ENCODE measurements around the gene TMEM150B. TPM values are rescaled to one million over a fixed set of nuclear protein-coding genes. Genes with fewer than 3 reads are reported as not detected.

The TMEM150B gene
- total and polyA plus RNA-seq, 2 of the 13 experiments (the other 11 are each of a cell fraction or from before 2014, with no cell fraction given): 1.3 to 1.8 TPM

- TF ChIP-seq IRF1 (CRISPR knock-in tag; IDR thresholded peaks at IDR 0.05; ENCODE audit: low read depth) (no peak), MXD4 (CRISPR knock-in tag; IDR thresholded peaks at IDR 0.05) (no peak), MEF2D (CRISPR knock-in tag; IDR thresholded peaks at IDR 0.05) (no peak)
Measured at GRCh38 chr19:55325172-55325571, at the start of gene TMEM150B (continued).

GRCh38 chr19:55373993-55374757 is 49.0 kb upstream of the TMEM150B start:
- ChIA-PET POLR2A (interaction anchor here (0.6 to 0.7 kb wide), 2 partner anchors 35 to 87 kb away, joined by 3 read pairs; partner anchors contain the start of genes ISOC2 and KMT5C), CTCF (ENCODE audit: low intra/inter-chr PET ratio, low total read pairs) (no interaction called here)
- Histone ChIP-seq H3K79me2 (ENCODE audit: insufficient read depth, low read length) (no peaks in the 10 kb centered on the region), H3K9ac (ENCODE audit: insufficient read depth, low read depth, low read length) (peak overlapping the region; percentile 51; the same call in 1 of the 2 replicates), H3K4me3 (replicated peaks in 1 of 3; ENCODE audit: insufficient read depth in 1 of 3, low read depth in 2 of 3, low read length in 3 of 3) (peak overlapping the region; percentile 44 to 70 (median 48)), H3K27me3 (ENCODE audit: control insufficient read depth in 1 of 2, insufficient read depth in 2 of 2, low read length in 2 of 2) (peaks cover 5 to 30% of the 10 kb centered on the region in 2 experiments; a peak in 4 of 5 replicates), H4K20me1 (ENCODE audit: insufficient read depth, low read length) (no peaks in the 10 kb centered on the region), H3K27ac (ENCODE audit: extremely low read length, insufficient read depth, low read length) (no peak overlapping the region), H3K9me3 (ENCODE audit: low read length) (no peaks in the 10 kb centered on the region), H3K36me3 (replicated peaks in 1 of 2; ENCODE audit: control insufficient read depth in 1 of 2, insufficient read depth in 2 of 2, low read length in 2 of 2) (no peaks in the 10 kb centered on the region), H3K4me2 (ENCODE audit: low read depth, low read length) (peak overlapping the region; percentile 87), H3K4me1 (ENCODE audit: insufficient read depth, low read length) (peaks cover 75% of the 10 kb centered on the region), H2AFZ (ENCODE audit: low read length) (no peak overlapping the region)
- ATAC-seq (peak; percentile 20), DNase-seq (ENCODE audit: low spot score) (no peak), FAIRE-seq (no peak)
- intact Hi-C loops (cut with micrococcal nuclease; ENCODE audit: unreplicated experiment): no loop called here
- 1% methylated on average over 4 of the region's 31 CpGs for WGBS (ENCODE audit: low lambda C conversion rate)
- BruUV-seq (replicated peaks): no TSS peak
- in situ Hi-C loops (cut with HindIII; ENCODE audit: extremely low pct_ligation_motif_present, low pct_unique_long_range_greater_than_20kb): no loop called here
- no peak for TF ChIP-seq ZC3H13 (CRISPR knock-in tag; IDR thresholded peaks at IDR 0.05)
- peak; percentile 40 for TF ChIP-seq TEAD3 (CRISPR knock-in tag; optimal IDR thresholded peaks at IDR 0.05; ENCODE audit: borderline replicate concordance)
- TF ChIP-seq MYC (CRISPR knock-in tag; IDR thresholded peaks at IDR 0.05; ENCODE audit: borderline replicate concordance): peak; percentile 20; the same call in 1 of the 2 replicates
- no peak for TF ChIP-seq U2AF1 (optimal IDR thresholded peaks at IDR 0.05; ENCODE audit: low read depth, low read length)
- TF ChIP-seq KLF9 (CRISPR knock-in tag; IDR thresholded peaks at IDR 0.05; ENCODE audit: low read depth): no peak
- TF ChIP-seq ZNF652 (CRISPR knock-in tag; IDR thresholded peaks at IDR 0.05; ENCODE audit: borderline replicate concordance, low read depth): no peak
- TF ChIP-seq HNRNPLL (IDR thresholded peaks at IDR 0.05; ENCODE audit: low read depth, low read length, poor library complexity, severe bottlenecking): peak; percentile 27
- TF ChIP-seq ZFY (CRISPR knock-in tag; IDR thresholded peaks at IDR 0.05): 0 out of 2 replicates have a peak, but pooled peaks have one; percentile 21
- TF ChIP-seq MXD3 (CRISPR knock-in tag; IDR thresholded peaks at IDR 0.05): no peak
- TF ChIP-seq HNRNPL (IDR thresholded peaks at IDR 0.05; ENCODE audit: low read depth, low read length): no peak
- no peak for TF ChIP-seq ZNF207 (IDR thresholded peaks at IDR 0.05; ENCODE audit: borderline replicate concordance)
- TF ChIP-seq RARA (CRISPR knock-in tag; IDR thresholded peaks at IDR 0.05): peak; percentile 6; the same call in 1 of the 2 replicates
- no peak for TF ChIP-seq RNF219 (CRISPR knock-in tag; IDR thresholded peaks at IDR 0.05)
- peak; percentile 93 for TF ChIP-seq PATZ1 (CRISPR knock-in tag; IDR thresholded peaks at IDR 0.05)
- TF ChIP-seq ZNF777 (CRISPR knock-in tag; IDR thresholded peaks at IDR 0.05): no peak

Measured in HepG2 (cell line).